HG03575 (cell line): ENCODE data around the gene SMS.

Experiments
- ATAC-seq: cut with Tn5 transposase; IDR thresholded peaks from one replicate; pipeline ENCODE4 v1.9.1; 2021; ENCODE audit not compliant: unreplicated experiment, insufficient number of reproducible peaks, low FRiP score; ENCODE audit errors: extremely low read depth

The SMS gene

DNA sequence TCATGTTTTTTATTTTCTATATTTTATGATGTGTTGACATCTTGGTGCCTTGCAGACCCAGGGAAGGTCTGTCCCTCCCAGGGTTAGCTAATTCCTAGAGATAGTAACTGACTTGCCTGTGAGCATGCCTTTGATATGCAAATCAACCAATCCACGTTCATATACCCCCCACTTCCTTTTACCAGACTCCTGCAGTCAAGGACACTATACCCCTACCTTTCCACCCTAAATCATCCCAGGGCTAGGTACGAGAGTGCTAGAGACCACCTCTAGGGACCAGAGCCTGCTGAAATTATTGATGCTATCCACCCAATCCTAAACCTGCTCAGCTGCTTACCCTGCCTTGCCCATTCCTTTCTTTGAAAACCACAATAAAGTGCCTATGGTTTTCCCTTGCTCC is 84.1 kb downstream of the SMS start:
- ATAC-seq, result no peak

DNA sequence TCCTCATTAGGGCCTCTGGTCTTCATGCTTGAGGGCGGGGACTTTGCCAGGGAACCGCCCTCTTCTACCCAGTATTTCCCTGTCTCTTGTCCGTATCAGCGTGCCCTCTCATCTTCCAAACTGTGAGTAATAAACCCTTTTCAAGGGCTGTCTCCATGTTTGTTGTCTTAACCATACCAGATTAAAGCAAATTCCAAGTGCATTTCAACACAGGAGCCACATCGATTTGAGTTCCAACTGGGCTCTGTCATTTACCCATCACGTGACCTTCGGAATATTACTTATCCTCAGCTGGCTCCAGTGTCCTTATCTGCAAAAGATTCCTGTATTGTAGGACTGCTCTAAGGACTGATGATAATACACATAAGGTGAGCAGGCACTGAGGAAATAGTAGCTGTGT is 85.2 kb downstream of the SMS start:
- ATAC-seq, result no peak

DNA sequence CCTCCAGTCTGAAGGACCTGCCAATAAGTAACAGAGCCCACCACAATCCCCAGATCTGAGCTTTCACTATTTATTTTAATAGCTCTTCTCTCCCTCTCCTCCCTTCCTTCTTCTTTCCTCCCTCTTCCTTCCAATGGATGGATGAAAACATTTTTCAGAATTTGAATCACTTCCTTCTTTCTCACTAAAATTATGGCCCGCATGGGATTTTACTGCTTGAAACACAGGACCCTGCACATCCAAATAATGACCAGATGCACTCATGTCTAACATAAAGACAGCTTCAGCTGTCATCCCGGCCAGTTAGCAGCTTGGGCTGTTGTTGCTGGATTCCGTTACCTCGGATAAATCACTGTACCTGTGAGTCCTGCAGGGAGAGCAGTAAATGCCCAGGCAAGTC is 86.2 kb downstream of the SMS start:
- no peak for ATAC-seq

DNA sequence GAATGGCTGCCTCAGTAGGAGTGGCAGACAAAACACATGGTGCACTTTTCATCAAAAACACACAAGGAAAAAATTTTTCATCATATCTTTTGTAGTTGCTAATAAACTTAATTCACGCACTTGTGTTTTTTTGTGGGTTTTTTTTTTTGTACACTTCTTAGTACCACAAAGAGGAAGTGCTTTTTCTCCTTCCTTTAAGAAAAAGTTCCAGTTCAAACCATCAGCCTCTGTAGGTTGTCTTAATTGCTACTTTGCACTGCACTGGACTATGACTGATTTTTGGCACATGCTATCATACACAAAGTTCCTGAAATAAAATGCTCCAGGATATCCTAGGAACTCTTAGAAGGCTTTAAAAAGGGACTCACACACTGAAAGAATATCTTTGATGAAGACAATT is 91.6 kb downstream of the SMS start, which contains the start of gene PHEX:
Gene PHEX (plus strand): TSS at position 242 of the 400 bp plus-strand sequence. CDS start 681 bp downstream, outside the sequence.
- ATAC-seq, result no peak

DNA sequence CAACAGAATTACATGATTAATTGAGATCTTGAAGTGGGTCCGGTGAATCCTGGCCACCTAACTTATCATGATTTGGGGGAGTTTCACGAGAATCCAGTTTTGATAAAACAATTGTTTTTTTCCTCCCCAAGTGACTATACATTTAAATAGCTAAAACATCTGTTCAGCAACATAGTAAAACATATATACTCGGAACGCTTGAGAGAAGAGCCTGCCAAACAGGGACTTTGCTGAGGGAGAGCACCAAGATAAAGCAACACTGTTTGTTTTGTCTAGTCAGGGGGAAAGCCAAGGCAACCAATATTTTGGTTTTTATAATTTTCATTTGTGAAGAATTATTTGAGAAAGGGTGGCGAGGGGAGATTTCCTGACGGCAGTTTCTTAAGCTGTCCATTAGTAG is 92.0 kb downstream of the SMS start:
- ATAC-seq, result no peak

DNA sequence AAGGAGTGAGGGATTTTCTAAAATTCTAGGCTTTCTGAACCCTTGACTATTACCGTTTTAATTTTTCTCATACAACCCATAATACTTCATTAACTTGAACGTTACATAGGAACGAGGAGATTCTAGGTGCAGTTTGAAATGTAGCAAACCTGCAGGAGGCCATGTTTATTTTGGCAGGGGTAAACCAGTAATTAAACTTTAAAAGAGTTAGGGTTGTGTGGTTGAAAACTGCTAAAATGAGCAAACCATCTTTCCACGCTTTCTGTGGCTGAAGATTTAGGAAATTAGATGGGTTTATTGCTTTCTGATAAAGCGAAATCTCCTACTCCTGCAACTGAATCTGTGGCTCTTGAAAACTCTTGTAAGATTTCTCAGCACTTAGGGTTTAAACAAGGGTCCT is 93.3 kb downstream of the SMS start:
- ATAC-seq, result no peak

DNA sequence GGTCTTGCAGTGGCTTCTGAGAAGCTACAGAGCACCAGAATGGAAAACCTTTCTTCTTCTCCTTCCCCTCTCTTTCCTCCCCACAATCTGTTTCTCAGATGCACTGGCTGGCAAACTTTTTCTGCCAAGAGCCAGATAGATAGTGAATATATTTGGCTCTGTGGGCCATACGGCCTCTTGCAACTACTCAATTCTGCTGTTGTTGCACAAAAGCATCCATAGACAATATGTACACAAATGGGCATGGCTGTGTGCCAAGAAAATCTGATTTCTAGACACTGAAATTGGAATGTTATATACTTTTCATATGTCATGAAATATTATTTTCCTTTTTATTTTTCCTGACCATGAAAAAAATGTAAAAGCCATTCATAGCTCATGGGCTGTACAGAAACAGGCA is 94.7 kb downstream of the SMS start:
- ATAC-seq, result no peak

DNA sequence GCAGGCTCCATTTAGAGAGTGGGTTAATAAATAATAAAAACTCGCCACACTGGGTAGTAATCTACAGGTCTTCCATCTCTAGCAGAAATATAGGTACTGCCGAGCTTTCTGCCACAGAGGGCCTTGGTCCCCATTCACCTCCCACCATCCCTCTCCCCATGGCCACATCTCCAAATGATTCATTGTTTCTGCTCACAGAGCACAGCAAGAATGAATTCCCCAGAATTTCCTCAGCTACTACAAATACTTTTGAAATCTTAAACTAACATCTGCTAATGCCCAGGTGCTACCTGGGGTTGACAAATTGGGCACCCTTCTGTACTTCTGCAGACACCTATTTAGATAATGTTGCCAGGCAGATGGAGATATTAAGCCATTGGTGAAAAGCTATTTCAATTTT is 96.7 kb downstream of the SMS start:
- ATAC-seq, result no peak

DNA sequence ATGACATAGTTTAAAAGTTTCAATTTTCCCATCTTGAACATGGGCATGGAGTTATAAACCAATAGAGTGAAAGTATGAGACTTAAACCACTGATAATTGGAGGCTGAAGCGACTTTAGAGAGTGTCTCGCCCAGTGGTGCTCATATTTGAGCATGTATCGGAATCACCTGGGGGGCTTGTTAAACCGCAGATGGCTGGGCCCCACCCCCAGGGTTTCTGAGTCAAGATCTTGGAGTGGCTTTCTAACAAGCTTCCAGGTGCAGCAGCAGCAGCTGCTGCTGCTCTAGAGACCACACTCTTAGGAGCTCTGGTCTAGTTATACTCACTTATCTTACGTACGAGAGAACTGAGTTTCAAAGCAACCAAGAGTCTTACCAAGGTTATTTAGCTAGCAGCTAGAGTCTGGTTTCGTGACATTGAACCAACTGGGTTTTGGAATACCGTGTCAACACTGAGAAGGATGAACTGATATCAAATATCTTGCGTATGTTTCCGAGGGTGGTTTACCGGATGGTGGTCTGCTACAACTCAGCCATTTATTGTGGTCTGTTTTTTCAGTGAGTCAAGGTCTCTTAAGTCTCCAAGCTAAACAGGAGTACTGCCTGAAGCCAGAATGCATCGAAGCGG is 97.5 kb downstream of the SMS start:
- no peak for ATAC-seq

DNA sequence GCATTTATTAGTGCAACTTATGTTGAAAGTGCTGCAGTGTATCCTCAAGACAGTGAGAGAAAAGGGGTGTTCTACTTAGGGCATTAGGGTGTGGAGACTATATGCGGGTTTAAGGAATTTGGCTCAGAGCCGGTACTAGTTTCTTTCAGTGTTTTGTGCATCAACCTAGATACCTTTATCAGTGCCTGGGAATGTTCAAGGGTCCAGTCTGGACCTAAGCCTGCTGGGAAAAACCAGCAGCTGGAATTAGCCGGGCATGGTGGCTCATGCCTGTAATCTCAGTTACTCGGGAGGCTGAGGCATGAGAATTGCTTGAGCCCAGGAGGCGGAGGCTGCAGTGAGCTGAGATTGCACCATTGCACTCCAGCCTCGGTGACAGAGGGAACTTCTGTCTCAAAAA is 99.0 kb downstream of the SMS start:
- ATAC-seq, result no peak

DNA sequence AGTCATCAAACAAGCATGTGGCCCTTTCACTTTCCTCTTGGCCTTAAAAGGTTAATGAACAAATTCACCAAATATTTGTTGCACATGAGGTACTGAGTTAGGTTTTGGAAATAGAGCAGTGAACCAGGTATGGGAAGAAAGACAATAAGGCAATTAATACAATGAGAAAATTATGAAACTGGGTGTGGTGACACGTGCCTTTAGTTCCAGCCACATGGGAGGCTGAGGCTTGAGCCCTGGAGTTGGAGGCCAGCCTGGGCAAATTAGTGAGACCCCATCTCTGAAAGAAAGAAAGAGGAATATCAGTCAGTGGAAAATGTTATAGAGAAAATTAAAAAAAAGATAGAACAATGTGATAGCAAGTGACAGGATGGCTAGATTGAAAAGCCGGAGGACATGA is 99.7 kb downstream of the SMS start:
- ATAC-seq, result no peak

DNA sequence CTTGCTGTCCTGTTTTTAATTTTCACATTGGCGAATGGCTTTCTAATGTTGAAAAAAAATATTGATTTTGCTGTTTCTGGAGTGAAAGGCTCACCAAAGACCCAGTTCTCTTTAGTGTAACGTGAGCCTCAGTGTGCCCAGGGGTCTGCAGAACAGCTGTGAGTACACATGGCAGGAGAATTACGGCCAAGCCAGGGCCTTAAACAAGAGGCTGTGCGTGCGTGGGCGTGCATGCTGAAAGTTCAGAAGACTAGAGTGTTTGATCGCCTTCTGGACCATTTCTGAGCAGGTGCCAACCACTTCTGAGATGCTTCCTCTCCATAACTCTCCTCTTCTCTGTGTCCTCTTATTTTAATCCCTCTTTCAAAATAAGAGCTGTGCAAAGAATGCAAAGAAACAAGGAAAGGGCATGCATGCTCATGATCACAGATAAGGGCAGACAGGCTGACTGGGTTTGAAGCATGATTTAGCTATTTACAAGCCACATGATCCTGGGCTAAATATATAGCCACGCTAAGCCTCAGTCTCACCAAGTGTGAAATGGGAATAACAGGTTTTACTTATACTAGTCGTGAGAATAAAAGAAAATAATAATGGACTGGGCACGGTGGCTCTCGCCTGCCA is 101.5 kb downstream of the SMS start:
- no peak for ATAC-seq

DNA sequence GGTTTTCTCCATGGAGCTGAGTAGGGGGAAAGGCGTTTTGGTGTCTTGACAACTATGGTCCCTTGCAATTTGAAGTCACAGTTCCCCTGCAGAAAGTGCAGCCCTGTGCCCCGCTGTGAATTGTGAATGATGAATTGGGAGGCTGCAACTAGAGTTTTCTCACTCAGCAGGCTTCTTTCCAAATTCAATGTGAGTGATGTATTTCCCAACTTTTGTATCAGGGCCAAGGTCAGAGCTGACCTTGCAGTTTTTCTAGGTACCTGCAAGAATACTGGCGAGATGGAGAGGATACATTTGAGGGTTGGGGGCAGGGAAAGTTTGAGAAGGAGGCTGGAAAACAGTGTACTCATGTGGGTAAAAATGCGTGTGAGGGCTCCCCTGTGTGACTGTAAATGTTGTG is 103.4 kb downstream of the SMS start:
- no peak for ATAC-seq
